ENCODE results near the gene PARD3B. TPM values are rescaled to one million over a fixed set of nuclear protein-coding genes. Genes with fewer than 3 reads are reported as not detected.

Gene PARD3B
- total RNA-seq, 1 experiment from 2014 or later: 7.6 TPM

GRCh38 chr2:205409411-205409810 is 864.1 kb downstream of the PARD3B start:
- intact Hi-C loops (cut with micrococcal nuclease; ENCODE audit: unreplicated experiment): no loop called here
- POLR2A ChIA-PET (ENCODE audit: unreplicated experiment): no interaction called here
- CTCF ChIA-PET: no interaction called here

GRCh38 chr2:205411558-205411957 is 866.3 kb downstream of the PARD3B start:
- H2AFZ ChIP-seq: no peak overlapping the region
- no peaks in the 10 kb centered on the region for H3F3A ChIP-seq (ENCODE audit: insufficient read depth, low read depth)
- no TSS peak for BruUV-seq (replicated peaks)
- no peak overlapping the region for H3K27ac ChIP-seq
- H3K9me3 ChIP-seq (ENCODE audit: insufficient read depth, low read depth): no peaks in the 10 kb centered on the region
- no peak for DNase-seq
- no peaks in the 10 kb centered on the region for H3K79me2 ChIP-seq (ENCODE audit: low read depth)
- no peaks in the 10 kb centered on the region for H4K20me1 ChIP-seq (ENCODE audit: insufficient read depth)
- POLR2A ChIA-PET (ENCODE audit: unreplicated experiment): no interaction called here
- intact Hi-C loops (cut with micrococcal nuclease; ENCODE audit: unreplicated experiment): no loop called here
- CTCF ChIA-PET: no interaction called here
- no peaks in the 10 kb centered on the region for H3K4me1 ChIP-seq (replicated peaks; ENCODE audit: insufficient read depth)
- no peaks in the 10 kb centered on the region for H3K27me3 ChIP-seq (ENCODE audit: insufficient read depth, low read depth)
- no peaks in the 10 kb centered on the region for H3K36me3 ChIP-seq (ENCODE audit: low read depth)
- H3K4me2 ChIP-seq: no peak overlapping the region
- TF ChIP-seq CTCF (conservative IDR thresholded peaks at IDR 0.05): no peak
- TF ChIP-seq EZH2 (IDR thresholded peaks at IDR 0.05; ENCODE audit: low read depth): no peak
- H3K4me3 ChIP-seq: no peak overlapping the region
- no peaks in the 10 kb centered on the region for H3K9me2 ChIP-seq (ENCODE audit: insufficient read depth)

More at GRCh38 chr2:205409411-205409810, 864.1 kb downstream of the PARD3B start:
- DNase-seq: no peak
- Histone ChIP-seq H3K79me2 (ENCODE audit: low read depth) (no peaks in the 10 kb centered on the region), H3K36me3 (ENCODE audit: low read depth) (no peaks in the 10 kb centered on the region), H3K27me3 (ENCODE audit: insufficient read depth, low read depth) (no peaks in the 10 kb centered on the region), H3K4me3 (no peak overlapping the region), H4K20me1 (ENCODE audit: insufficient read depth) (no peaks in the 10 kb centered on the region), H3F3A (ENCODE audit: insufficient read depth, low read depth) (no peaks in the 10 kb centered on the region), H3K27ac (no peak overlapping the region), H2AFZ (no peak overlapping the region), H3K9me3 (ENCODE audit: insufficient read depth, low read depth) (no peaks in the 10 kb centered on the region), H3K9me2 (ENCODE audit: insufficient read depth) (no peaks in the 10 kb centered on the region), H3K4me1 (replicated peaks; ENCODE audit: insufficient read depth) (no peaks in the 10 kb centered on the region), H3K4me2 (no peak overlapping the region)
- TF ChIP-seq CTCF (conservative IDR thresholded peaks at IDR 0.05) (no peak), EZH2 (IDR thresholded peaks at IDR 0.05; ENCODE audit: low read depth) (no peak)
- no TSS peak for BruUV-seq (replicated peaks)

- no peak overlapping the region for H3K4me2 ChIP-seq
Observed at GRCh38 chr2:205424326-205424725, 879.1 kb downstream of the PARD3B start.

More at GRCh38 chr2:205424326-205424725, 879.1 kb downstream of the PARD3B start:
- H3K27me3 ChIP-seq (ENCODE audit: insufficient read depth, low read depth): no peaks in the 10 kb centered on the region
- no peak for DNase-seq
- no peaks in the 10 kb centered on the region for H3F3A ChIP-seq (ENCODE audit: insufficient read depth, low read depth)
- H3K9me3 ChIP-seq (ENCODE audit: insufficient read depth, low read depth): no peaks in the 10 kb centered on the region
- no peaks in the 10 kb centered on the region for H3K9me2 ChIP-seq (ENCODE audit: insufficient read depth)
- POLR2A ChIA-PET (ENCODE audit: unreplicated experiment): no interaction called here
- no peaks in the 10 kb centered on the region for H3K36me3 ChIP-seq (ENCODE audit: low read depth)
- H3K79me2 ChIP-seq (ENCODE audit: low read depth): no peaks in the 10 kb centered on the region
- CTCF ChIA-PET: no interaction called here
- TF ChIP-seq EZH2 (IDR thresholded peaks at IDR 0.05; ENCODE audit: low read depth) (no peak), CTCF (conservative IDR thresholded peaks at IDR 0.05) (no peak)
- no peak overlapping the region for H3K4me3 ChIP-seq
- BruUV-seq (replicated peaks): no TSS peak
- no peaks in the 10 kb centered on the region for H4K20me1 ChIP-seq (ENCODE audit: insufficient read depth)
- no peak overlapping the region for H3K27ac ChIP-seq
- intact Hi-C loops (cut with micrococcal nuclease; ENCODE audit: unreplicated experiment): no loop called here
- H3K4me1 ChIP-seq (replicated peaks; ENCODE audit: insufficient read depth): peaks cover 5% of the 10 kb centered on the region; the same call in 1 of the 2 replicates
- no peak overlapping the region for H2AFZ ChIP-seq

All from PC-9 (cell line).